Activated CD4-positive, alpha-beta T cell treated with anti-CD3 and anti-CD28 coated beads for 24 hours (primary cell): Measurements from ENCODE around the gene UNC5B.
"Not testable (repeated sequence)": the region's sequence is repeated elsewhere in the genome, so short reads cannot be mapped to it uniquely, and the experiment has no call there.

Experiments used
- DNase-seq, 2 donors: peaks; one replicate each; pipeline ENCODE4 v3.0.0-alpha.2; 2020; ENCODE audit warnings: low read depth in 2 of 2

UNC5B gene

DNA sequence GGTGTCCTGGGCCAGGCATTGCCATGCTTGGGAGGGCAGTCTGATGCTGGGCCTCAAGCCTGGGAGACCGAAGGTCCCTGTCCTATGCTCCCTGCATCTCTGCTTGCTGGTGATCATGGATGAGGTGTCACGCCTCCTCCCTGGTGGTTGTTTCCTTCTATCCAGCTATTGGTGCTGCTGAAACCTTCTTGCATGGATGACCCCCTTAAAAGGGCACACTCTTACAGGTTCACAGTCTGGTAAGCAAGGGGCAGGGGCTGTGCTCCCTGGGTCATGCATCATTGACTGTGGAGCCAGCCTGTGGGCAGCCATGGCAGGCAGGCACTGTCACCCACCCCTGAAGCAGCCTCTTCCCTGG is 69.9 kb downstream of the UNC5B start:
- no peak for DNase-seq

DNA sequence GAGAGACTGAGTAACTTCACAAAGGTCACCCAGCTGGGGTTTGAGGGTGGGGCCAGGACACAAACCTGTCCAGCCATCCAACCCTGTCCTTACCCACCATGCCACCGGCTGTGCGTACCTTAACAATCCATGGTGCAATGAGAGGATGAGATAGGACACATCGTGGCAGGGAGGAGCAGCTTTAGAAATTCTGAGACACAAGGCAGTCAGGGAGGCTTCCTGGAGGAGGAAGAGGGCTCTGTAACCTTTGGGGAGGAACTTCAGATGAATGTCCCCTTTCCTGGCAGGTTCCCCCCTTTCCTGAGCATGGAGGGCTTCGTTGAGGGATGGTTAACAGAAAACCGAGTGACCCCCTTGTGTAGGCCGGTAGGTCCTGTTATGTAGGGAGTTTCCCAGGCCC is 71.0 kb downstream of the UNC5B start:
- no peak for DNase-seq

DNA sequence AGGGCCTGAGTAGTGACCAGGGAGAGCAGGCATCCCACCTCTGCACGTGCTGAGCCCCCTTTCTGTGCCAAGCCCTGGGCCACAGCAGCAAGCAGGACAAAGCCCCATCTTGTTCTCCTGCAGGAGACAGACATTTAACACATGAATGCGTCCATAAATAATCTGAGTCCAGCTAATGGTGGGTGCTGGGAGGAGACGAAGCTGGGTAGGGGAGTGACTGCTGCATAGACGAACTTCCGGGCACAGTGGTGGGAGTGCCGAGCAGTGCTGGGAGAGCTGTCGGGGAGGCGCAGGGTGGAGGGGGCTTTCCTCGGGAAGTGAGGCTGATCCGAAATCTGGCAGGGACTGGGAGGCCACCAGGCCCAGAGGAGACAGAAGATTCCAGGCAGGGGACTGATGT is 71.5 kb downstream of the UNC5B start:
- no peak for DNase-seq

DNA sequence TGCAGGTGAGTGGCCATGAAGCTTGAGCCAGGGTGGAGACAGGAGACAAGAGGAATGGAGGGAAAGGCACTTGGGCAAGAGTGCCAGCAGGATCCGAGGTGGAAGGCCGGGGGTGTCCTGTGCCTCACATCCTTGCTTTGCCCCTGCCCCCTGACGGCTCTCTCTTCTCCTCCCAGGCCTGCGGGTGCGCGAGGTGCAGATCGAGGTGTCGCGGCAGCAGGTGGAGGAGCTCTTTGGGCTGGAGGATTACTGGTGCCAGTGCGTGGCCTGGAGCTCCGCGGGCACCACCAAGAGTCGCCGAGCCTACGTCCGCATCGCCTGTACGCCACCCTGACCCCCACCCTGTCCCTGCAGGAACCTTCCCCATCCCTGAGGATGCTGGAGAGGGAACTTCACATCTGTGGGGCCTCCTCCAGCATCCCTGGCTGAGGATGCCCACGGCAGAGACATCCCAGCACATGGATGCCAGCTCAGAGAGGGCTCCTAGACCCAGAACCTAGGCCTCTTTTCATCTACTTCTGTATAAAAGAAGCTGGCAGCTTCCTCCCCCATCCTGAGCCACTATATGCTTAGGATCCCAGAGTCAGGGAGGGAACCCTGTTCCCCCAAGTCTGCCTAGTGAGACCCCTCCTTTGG is 72.3 kb downstream of the UNC5B start:
- no peak for DNase-seq

DNA sequence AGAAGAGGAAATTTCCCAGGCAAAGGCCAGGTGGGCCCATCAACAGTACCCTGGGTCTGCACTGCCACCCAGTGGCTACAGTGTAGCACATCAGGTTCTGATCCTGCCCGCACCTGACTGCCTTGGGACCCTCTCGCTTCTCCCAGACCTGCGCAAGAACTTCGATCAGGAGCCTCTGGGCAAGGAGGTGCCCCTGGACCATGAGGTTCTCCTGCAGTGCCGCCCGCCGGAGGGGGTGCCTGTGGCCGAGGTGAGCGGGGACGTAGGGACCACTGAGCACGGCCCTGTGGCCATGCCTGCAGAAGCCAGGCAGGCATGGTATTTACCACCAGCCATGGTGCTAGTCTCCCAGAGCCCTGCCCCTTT is 72.8 kb downstream of the UNC5B start:
- DNase-seq = peak; percentile 14 to 23

DNA sequence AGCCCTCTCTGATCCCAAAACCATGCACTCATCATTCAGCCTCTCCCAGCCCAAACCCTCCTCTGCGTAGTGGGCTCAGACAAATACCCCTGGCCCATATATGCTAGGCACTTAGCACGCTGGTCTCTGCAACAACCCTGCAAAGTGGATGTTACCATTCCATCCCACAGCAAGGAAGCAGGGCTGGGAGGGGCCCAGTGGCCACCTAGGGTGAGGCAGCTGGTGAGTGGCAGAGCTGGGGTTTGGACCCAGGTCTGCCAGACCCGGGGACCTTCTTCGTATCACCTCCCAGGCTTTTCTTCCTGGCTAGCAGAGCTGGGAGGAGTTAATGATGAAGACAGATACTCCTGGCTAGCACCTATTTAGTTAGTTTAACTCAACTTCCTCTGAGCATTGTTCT is 73.6 kb downstream of the UNC5B start:
- no peak for DNase-seq

DNA sequence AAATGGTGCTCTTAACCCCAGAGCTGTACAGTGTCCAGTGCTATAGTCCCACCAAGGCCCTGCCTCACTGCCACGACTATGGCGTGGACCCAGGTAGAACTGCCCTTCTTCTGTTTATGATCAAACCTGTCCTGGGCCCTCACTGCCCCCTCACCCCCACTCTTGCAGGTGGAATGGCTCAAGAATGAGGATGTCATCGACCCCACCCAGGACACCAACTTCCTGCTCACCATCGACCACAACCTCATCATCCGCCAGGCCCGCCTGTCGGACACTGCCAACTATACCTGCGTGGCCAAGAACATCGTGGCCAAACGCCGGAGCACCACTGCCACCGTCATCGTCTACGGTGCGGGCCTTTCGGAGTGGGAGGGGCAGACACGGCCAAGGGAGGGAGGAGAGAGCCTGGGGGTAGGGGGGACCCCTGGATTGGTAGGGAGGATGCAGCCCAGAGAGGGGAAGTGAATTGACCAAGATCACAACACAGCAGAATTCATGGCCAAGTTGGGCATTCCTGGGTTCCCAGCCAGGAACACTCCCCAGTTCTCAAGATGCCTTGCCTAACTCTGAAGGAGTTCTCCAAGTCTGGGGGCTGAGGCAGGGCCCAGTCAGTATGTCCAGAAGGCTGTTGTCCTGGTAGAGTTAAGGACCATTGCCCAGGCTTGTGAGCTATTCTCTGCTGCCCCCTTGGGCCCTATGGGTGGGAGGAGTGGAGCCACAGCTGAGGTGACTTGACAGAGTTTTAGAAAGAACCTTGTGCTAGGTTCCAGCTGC is 74.3 kb downstream of the UNC5B start:
- DNase-seq = no peak

DNA sequence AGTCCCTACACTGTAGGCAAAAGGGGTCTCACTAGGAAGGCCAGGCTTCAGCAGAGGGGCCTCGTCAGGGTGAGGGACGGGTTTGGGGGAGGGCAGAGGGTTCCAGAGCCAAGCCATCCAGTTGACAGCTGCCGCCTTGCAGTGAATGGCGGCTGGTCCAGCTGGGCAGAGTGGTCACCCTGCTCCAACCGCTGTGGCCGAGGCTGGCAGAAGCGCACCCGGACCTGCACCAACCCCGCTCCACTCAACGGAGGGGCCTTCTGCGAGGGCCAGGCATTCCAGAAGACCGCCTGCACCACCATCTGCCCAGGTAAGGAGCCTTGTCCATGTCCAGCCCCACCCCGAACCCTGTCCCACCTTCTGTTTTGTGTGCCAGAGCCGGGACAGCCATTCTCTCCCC is 75.1 kb downstream of the UNC5B start:
- DNase-seq = no peak

DNA sequence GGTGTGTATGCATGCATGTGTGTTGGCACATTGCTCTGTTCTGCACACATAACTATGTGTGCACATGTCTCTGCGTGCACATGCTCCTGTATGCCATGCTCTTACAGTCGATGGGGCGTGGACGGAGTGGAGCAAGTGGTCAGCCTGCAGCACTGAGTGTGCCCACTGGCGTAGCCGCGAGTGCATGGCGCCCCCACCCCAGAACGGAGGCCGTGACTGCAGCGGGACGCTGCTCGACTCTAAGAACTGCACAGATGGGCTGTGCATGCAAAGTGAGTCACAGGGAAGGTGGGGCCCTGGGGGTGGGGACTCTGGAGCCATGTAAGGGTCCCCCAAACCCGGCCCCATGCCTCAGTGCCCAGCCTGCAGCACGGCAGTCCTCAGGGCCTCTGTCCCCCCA is 76.1 kb downstream of the UNC5B start:
- no peak for DNase-seq

DNA sequence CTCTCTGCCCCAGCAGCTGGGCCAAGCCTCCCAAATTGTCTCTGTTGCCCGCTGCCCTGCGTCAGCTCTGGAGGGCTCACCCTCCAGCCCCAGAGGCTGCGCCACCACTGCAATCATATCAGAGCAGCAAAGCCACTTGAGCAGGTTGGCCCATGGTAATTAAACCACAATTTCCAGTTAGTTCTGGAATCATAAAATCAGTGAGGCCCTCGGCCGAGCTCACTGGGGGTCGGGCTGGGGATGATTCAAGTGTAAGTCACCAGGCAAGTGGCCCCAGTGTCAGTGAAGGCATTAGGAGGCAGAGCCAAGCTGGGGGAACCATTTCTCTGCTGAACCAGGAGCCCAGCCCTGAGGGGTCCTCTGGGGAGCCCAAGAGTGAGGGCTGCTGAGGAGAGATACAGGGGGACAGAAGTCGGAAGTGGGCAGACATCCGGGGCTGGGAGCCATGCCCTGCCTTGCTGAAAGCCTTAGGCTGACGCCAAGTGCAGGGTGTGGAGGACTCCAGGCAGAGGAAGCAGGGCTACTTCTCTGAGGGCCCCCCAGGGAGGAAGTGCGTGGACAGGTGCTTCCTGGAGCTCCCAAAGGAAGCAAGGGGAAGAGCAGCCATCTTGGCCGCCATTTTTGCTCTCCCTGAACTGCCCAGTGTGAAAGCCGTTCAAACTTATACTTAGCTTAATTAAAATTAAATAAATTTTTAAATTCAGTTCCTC is 77.2 kb downstream of the UNC5B start:
- no peak for DNase-seq

DNA sequence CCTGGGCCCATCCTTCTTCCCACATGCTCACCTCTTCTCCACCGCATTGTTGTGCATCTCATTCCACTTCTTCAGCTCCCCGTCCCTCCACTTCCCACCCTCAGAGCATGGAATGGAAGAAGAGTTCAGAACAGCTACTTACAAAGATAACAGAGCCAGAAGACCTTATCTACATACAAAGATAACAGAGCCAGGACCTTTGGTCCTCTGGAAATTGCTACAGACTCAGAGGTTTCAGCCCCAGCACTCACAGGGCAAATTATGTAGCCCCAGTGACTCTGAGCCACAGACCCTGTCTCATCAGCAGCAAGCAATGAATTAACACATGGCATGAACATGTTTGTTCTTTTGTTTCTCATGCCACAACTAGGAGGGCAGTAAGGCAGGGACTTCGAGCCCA is 78.0 kb downstream of the UNC5B start:
- no peak for DNase-seq

DNA sequence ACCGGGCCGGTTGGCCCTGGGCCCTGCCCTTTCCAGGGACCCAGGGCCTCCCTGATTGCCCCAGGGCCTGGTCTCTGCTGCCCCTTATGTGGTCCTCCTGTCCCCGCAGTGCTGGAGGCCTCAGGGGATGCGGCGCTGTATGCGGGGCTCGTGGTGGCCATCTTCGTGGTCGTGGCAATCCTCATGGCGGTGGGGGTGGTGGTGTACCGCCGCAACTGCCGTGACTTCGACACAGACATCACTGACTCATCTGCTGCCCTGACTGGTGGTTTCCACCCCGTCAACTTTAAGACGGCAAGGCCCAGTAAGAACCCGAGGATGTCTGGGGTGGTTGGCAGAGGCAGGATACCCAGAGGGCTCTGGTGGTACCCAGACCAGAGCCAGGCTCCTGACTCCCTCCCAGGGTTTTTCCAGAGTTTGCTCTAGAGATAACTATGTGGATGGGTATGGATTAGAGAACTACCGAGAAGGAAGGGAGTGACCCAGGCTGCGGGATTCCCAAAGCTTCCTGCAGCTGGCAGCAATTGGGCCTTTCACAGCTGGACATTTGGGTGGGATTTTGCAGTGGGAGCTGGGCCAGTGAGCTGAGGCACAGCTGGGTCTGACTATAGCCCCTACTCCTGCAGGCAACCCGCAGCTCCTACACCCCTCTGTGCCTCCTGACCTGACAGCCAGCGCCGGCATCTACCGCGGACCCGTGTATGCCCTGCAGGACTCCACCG is 78.6 kb downstream of the UNC5B start:
- no peak for DNase-seq

DNA sequence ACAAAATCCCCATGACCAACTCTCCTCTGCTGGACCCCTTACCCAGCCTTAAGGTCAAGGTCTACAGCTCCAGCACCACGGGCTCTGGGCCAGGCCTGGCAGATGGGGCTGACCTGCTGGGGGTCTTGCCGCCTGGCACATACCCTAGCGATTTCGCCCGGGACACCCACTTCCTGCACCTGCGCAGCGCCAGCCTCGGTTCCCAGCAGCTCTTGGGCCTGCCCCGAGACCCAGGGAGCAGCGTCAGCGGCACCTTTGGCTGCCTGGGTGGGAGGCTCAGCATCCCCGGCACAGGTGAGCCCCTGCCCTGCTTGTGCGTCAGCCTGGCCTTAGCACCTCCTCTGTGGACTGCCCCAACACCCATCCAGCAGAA is 79.1 kb downstream of the UNC5B start:
- DNase-seq = no peak

DNA sequence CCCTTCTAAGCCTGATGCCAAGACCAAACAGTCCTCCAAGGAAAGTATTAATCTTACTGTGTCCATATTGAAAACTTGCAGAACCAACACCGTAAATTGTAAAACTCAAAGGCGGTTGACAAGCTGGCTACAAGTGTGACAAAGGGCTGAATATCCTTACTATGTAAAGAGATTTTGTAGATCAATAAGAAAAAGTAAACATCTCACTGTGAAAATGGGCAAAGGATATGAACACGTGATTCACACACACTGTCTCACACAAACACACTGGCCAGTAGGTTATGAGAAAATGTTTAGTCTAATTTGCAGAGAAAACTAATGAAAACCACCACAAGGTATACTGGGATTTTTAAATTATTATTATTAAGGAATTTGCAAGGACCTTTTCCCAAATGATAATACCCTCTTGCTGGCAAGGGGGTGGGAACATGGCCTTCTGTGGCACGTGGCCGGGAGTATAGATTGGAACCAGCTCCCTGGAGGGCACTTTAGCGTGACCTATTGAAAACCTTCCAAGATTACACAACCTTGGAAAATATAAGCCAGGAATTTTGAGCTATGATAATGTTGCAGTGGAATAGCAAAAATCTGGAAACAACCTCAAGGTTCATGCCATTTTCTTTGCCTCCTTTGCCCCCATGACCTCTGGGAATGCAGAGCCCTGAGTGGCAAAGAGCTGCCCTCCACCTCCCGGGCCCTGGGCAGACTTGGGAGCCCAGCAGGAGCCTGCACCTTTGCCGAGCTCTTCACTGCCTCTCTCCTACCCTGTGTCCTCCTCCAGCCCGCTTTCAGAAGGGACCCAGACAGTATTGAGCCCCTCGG is 80.5 kb downstream of the UNC5B start:
- DNase-seq = no peak

DNA sequence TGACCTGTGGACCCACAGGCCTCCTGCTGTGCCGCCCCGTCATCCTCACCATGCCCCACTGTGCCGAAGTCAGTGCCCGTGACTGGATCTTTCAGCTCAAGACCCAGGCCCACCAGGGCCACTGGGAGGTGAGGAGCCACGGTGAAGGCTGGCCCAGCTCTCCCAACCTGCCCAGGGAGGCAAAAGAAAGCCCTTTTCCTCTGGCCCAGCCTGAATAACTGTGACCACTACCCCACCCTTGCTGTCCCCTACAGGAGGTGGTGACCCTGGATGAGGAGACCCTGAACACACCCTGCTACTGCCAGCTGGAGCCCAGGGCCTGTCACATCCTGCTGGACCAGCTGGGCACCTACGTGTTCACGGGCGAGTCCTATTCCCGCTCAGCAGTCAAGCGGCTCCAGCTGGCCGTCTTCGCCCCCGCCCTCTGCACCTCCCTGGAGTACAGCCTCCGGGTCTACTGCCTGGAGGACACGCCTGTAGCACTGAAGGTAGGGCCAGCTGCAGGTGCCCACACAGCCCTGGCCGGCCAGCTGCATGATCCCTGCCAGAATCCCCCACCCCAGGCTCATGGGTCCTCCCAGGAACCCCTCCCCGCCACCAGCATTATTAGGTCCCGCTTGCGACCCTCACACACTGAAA is 81.2 kb downstream of the UNC5B start:
- DNase-seq = no peak

DNA sequence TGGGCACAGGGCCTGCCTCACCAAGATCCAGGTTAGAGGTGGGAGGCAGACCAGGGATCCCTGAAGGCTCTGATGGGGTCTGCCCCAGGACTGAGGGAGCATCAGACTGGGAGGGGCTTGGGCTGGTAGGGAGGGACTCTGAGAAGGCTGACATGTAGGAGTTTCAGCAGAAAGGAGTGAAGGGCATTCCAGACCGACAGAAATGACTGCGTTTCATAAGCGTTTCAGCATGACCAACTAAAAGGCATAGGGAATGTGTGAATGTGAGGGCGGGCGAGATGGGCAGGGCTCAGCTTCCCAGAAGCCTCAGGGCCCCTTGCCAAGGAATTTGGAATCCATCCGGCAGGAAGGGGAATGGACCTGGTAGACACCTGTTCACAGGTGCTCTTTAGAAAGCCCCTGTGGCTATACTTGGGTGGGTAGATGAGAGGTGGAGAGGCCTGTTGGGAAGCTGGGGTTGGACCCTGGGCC is 81.8 kb downstream of the UNC5B start:
- DNase-seq = no peak

DNA sequence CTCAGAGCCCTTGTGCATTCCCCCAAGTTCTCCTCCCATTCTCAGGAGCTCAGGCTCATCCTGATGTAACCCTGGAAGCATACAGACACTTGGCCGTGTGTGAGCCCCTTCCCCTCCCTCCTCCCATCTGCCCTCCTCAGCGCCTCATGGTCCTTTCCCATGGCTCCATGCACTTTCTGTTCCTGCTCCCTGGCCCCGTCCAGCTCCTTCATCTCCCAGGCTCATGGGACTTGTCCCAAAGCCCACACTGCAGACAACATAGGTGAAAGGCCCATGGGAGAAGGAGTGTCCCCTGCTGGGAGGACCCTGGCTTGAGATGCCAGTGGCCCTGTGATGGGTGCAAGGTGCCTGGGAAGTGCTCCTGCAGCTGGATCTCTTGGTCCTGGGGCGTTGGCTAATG is 82.5 kb downstream of the UNC5B start:
- no peak for DNase-seq

DNA sequence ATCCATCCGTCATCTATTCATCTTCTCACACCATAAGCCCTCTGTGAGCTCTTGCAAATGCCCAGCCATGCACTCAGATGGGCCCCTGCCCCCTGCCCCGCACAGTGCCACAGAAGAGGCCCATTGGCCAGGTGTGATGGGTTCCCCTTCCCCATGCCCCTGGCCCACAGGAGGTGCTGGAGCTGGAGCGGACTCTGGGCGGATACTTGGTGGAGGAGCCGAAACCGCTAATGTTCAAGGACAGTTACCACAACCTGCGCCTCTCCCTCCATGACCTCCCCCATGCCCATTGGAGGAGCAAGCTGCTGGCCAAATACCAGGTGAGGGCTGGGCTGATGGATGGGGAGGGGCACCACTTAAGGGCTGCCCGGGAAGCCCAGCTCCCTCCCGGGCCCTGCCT is 83.3 kb downstream of the UNC5B start:
- no peak for DNase-seq

DNA sequence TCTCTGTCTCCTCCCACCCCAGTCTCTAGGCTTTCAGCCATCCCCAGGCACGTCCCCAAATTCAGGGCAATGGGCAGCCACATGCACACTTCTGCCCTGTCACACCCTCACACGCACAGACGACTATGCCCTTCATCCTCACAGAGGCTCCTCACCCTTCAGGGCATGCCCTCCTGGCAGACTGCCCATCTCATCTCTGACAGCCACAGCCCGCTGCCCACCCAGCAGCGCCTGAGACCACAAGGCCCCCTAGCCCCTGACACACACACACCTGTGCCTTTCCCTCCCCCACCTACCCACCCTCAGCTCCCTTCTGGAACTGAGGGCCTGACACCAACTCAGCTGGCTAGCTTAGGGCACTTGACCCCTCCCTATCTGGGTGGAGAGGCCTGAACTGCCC is 83.7 kb downstream of the UNC5B start:
- no peak for DNase-seq

DNA sequence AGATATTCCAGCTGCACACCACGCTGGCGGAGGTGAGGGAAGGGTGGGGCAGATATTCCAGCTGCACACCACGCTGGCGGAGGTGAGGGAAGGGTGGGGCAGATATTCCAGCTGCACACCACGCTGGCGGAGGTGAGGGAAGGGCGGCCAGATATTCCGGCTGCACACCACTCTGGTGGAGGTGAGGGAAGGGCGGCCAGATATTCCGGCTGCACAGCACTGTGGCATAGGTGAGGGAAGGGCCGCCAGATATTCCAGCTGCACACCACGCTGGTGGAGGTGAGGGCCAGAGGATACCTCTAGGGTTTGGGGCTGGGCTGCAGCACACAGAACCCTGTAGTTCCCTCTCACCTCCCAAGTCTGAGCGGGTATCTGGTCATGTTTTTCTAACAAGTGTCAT is 84.4 kb downstream of the UNC5B start:
- not testable (repeated sequence) for DNase-seq

DNA sequence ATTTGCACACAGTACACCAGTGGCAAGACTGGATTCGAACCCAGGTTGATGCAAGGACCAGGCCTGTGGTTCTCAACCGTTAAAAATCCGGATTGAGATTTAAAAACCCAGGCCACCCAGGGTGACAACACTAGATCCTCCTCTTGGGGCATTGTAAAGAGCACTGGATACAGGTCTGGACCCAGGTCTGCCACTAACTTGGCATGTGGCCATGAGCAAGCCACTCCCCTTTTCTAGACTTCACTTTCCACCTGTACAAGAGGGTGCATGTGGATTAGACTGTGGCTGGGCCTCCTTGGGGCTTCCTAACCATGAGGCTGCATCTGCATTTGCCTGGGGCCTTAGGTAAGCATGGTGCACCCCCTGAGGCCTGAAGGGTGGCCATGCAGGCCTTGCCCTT is 85.0 kb downstream of the UNC5B start:
- no peak for DNase-seq
